Measurements from ENCODE around the gene KSR2.

DNA sequence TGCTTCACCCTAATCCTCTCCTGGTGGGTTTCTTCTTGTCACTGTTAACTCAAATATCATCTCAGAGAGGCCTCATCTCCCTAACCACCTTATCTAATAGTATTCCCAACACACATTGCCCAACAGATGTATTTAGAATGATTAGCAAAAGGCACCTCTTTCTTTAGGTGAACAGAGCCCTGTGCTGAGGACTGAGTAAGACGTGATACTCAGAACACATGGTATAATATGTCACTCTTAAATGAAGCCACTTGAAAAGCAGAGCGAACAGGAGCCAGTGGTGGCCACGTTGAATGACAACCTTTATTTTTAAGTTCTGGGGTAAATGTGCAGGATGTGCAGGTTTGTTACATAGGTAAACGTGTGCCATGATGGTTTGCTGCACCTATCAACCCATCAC is 1.5 kb upstream of the KSR2 start:
- TF ChIP-seq, protein P1, sequence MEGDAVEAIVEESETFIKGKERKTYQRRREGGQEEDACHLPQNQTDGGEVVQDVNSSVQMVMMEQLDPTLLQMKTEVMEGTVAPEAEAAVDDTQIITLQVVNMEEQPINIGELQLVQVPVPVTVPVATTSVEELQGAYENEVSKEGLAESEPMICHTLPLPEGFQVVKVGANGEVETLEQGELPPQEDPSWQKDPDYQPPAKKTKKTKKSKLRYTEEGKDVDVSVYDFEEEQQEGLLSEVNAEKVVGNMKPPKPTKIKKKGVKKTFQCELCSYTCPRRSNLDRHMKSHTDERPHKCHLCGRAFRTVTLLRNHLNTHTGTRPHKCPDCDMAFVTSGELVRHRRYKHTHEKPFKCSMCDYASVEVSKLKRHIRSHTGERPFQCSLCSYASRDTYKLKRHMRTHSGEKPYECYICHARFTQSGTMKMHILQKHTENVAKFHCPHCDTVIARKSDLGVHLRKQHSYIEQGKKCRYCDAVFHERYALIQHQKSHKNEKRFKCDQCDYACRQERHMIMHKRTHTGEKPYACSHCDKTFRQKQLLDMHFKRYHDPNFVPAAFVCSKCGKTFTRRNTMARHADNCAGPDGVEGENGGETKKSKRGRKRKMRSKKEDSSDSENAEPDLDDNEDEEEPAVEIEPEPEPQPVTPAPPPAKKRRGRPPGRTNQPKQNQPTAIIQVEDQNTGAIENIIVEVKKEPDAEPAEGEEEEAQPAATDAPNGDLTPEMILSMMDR (conservative IDR thresholded peaks at IDR 0.05; ENCODE audit: low read length) = no peak
- TF ChIP-seq EZH2phosphoT487 (IDR thresholded peaks at IDR 0.05; ENCODE audit: borderline replicate concordance, low read depth, low read length) = no peak

Measured in OCI-LY7 (cell line).